Hematopoietic multipotent progenitor cell treated with erythropoietin and hydrocortisone succinate and interleukin-3 and kit ligand, for 17 days (in vitro differentiated cells): Measurements from ENCODE around the gene TARBP1.
"Not testable (repeated sequence)": the region's sequence is repeated elsewhere in the genome, so short reads cannot be mapped to it uniquely, and the experiment has no call there.

Experiments used
- DNase-seq: peaks from one replicate; pipeline ENCODE4 v3.0.0-alpha.2; 2015; ENCODE audit warnings: low spot score

Gene TARBP1

GRCh38 chr1:234504969-234505768 lies 26.2 kb upstream of the TARBP1 start:
- DNase-seq, result peak; percentile 25

DNA sequence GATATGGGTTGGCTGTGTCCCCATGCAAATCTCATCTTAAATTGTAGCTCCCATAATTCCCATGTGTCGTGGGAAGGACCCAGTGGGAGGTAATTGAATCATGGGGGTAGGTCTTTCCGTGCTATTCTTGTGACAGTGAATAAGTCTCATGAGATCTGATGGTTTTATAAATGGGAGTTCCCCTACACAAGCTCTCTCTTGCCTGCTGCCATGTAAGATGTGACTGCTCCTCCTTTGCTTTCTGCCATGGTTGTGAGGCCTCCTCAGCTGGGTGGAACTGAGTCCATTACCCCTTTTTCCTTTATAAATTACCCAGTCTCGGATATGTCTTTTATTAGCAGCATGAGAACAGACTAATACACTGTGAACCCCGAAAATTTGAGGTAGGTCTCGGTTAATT lies 25.3 kb upstream of the TARBP1 start:
- not testable (repeated sequence) for DNase-seq

GRCh38 chr1:234503193-234504050 lies 24.4 kb upstream of the TARBP1 start:
- no peak for DNase-seq

DNA sequence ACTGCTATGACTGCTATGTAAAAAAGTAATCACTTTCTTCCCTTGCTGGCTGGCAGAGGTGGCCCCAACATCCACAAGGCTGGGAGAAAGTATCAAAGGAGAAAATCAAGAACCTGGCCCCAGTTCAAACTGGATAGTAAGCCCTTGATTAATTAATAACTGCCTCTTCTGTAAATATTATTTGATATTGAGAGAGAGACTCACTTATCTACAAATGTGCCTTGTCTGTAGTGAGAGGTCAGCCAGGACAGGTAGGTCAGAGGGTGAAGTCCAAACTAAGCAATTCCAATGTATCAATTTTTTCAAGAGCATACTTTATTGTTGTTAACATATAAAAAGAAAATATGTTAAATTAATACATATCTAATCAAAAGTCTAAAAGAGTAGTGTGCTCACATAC lies 23.8 kb upstream of the TARBP1 start:
- DNase-seq, result no peak

- peak; percentile 88 for DNase-seq
Measured at GRCh38 chr1:234500269-234500668, 21.3 kb upstream of the TARBP1 start.

DNA sequence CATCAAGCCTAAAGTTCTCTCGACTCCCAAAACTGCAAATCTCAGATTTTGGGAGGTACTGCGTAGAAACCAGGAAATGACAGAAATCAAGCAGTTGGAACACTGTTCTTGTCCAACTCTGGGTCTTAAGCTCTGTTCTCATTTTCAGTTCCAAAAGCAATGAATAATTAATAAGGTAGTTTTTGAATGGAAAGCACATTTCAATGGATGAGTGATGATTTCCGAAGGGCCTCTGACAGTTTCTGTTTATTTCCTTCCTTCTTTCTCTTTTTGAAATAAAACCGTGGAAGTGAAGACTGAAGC lies 20.9 kb upstream of the TARBP1 start:
- DNase-seq, result no peak

GRCh38 chr1:234499119-234499942 lies 20.4 kb upstream of the TARBP1 start:
- DNase-seq, result peak; percentile 94

GRCh38 chr1:234498448-234499118 lies 19.6 kb upstream of the TARBP1 start:
- DNase-seq, result no peak

- DNase-seq, result no peak
Measured at GRCh38 chr1:234497589-234497988, 18.6 kb upstream of the TARBP1 start.

- DNase-seq, result no peak
Measured at GRCh38 chr1:234495231-234495990, 16.4 kb upstream of the TARBP1 start.

- DNase-seq, result no peak
Measured at GRCh38 chr1:234494049-234494448, 15.1 kb upstream of the TARBP1 start.

DNA sequence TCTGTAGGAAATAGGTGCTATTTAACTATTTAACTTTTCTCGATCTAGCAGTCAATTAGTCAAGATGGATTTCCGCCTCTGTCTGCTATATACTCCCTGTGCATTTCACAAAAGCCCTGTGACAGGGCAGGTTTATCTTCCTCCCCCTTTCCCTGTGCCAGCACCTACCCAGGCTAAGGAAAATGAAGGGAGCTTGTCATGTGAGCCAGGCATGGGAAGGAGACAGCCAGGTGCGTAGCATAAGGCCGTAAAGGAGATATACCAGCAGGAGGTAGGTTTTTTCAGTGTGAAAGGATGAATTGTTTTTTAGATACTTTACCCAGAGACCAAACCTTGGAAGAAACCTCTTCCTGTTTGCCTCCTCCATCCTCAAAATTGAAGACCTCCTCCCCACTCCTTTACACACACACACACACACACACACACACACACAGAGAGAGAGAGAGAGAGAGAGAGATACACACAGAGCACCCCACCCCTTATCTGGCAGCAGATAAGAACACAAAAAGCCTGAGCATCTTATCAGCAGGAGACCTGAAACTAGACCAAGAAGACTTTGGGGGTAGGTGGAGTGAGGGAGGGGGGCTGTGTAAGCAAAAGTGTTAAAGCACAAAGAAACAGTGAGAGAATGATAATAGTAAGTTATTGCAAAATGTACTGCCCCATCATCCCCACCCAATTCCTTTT lies 12.0 kb upstream of the TARBP1 start:
- peak; percentile 26 for DNase-seq

- peak; percentile 13 for DNase-seq
Measured at GRCh38 chr1:234489698-234490077, 10.7 kb upstream of the TARBP1 start.

DNA sequence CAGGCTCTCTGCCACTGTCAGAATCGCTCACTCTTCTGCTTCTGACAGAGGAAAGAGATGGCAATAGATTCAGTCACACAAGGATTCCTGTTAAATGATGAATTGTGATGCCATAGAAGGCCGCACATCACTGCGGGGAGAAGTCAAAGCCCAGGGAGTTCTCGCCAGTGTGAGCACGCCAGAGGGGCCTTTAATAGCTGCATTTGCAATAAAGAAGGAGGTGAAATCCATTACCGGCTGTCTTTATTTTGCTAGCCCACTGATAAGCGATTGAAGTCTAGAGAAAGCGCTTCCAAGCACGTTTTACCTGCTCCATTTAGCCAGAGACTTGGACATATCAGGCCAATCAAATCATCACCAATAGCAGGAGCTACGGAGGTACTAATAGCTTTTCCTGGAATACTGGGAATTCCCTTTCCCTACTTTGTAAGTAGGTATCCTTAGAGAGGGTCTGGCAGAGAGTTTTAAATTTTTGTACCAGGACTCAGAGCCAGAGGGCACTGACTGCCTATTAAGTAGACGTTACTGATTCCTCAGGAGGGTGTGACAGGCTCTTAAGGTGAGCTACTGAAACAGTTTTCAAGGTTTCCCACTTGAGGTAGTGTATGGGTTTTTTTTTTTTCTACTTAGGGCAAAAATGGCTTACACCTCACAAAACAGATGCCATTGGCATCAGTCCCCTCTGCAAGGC lies 10.2 kb upstream of the TARBP1 start:
- DNase-seq, result peak; percentile 26

- peak; percentile 67 for DNase-seq
Measured at GRCh38 chr1:234488054-234489006, 9.4 kb upstream of the TARBP1 start.

- DNase-seq, result peak; percentile 79
Measured at GRCh38 chr1:234486858-234487840, 8.2 kb upstream of the TARBP1 start.

DNA sequence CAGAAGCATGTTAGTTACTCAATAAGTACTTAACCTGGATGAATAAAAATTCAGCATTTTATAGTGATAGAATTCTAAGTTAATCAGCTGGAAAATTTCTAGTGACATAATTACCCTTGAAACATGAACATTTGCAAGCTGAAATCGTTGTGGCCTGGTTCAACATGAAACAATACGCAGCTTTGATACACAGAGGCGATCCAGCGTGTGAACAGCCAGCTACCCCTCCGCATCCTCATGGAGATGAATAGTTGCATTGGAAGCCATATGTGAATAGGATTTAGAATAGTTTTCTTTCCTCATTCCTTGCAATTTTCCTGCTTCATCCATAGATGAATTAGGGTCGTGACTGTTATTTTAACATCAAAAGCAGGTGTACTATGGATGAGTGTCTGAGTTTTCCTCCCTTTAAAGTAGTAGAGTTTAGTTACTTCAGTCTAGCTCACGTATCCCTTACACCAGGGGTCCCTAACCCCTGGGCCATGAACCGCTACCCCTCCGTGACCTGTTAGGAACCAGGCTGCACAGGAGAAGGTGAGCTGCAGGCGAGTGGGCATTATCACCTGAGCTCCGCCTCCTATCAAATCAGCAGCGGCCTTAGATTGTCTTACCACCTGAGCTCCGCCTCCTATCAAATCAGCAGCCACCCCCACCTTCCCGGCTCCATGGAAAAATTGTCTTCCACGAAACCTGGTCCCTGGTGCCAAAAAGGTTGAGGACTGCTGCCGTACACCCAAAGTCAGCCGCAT lies 6.2 kb upstream of the TARBP1 start:
- no peak for DNase-seq
